ENCODE results near the gene SLC22A2.
"Not testable (repeated sequence)": the region's sequence is repeated elsewhere in the genome, so short reads cannot be mapped to it uniquely, and the experiment has no call there.

Gene SLC22A2

GRCh38 chr6:160258346-160259142 is at the start of gene SLC22A2:
Gene SLC22A2 (minus strand): TSS chr6:160258821. CDS start chr6:160258757, 64 bp downstream.
- DNase-seq, result no peak

- DNase-seq, result peak in 46 of 58 donors; percentile 4 to 79 (median 44)
Observed at GRCh38 chr6:160305926-160306713, 47.5 kb upstream of the SLC22A2 start.

GRCh38 chr6:160303806-160304205 is 45.2 kb upstream of the SLC22A2 start:
- no peak for DNase-seq

- DNase-seq, result not testable (repeated sequence)
Observed at GRCh38 chr6:160302431-160303082, 43.9 kb upstream of the SLC22A2 start.

- no peak for DNase-seq
Observed at GRCh38 chr6:160301339-160301738, 42.7 kb upstream of the SLC22A2 start.

- no peak for DNase-seq
Observed at GRCh38 chr6:160300076-160300695, 41.6 kb upstream of the SLC22A2 start.

- DNase-seq, result no peak
Observed at GRCh38 chr6:160299559-160299958, 40.9 kb upstream of the SLC22A2 start.

GRCh38 chr6:160298121-160298520 is 39.5 kb upstream of the SLC22A2 start:
- DNase-seq, result no peak

- no peak for DNase-seq
Observed at GRCh38 chr6:160297310-160297709, 38.7 kb upstream of the SLC22A2 start.

- DNase-seq, result no peak
Observed at GRCh38 chr6:160293844-160294243, 35.2 kb upstream of the SLC22A2 start.

- DNase-seq, result no peak
Observed at GRCh38 chr6:160285541-160286105, 27.0 kb upstream of the SLC22A2 start.

GRCh38 chr6:160284575-160284974 is 26.0 kb upstream of the SLC22A2 start:
- DNase-seq, result no peak

GRCh38 chr6:160282444-160282843 is 23.8 kb upstream of the SLC22A2 start:
- no peak for DNase-seq

- DNase-seq, result no peak
Observed at GRCh38 chr6:160279850-160280249, 21.2 kb upstream of the SLC22A2 start.

GRCh38 chr6:160278786-160279310 is 20.2 kb upstream of the SLC22A2 start:
- no peak for DNase-seq

GRCh38 chr6:160278311-160278710 is 19.7 kb upstream of the SLC22A2 start:
- no peak for DNase-seq

- peak in 12 of 58 donors; percentile 5 to 51 (median 20) for DNase-seq
Observed at GRCh38 chr6:160277546-160277945, 18.9 kb upstream of the SLC22A2 start.

GRCh38 chr6:160277144-160277543 is 18.5 kb upstream of the SLC22A2 start:
- no peak for DNase-seq

- no peak for DNase-seq
Observed at GRCh38 chr6:160276126-160276525, 17.5 kb upstream of the SLC22A2 start.

GRCh38 chr6:160275511-160276003 is 16.9 kb upstream of the SLC22A2 start:
- peak in 14 of 58 donors; percentile 12 to 69 (median 33) for DNase-seq

Measured in anterior cingulate cortex (tissue), 58 donors.